Raji (cell line): ENCODE results near the gene DIAPH1.

Source experiments
- POLR2A ChIP-seq: IDR thresholded peaks from 2 replicates; pipeline ENCODE4 v1.6.1; 2011; ENCODE audit warnings: low read depth, low read length, control low read depth; ENCODE audit not compliant: insufficient read depth

DIAPH1 gene

GRCh38 chr5:141633871-141634561 lies 15.2 kb upstream of the DIAPH1 start:
- no peak for TF ChIP-seq POLR2A

- TF ChIP-seq POLR2A, result no peak
Measured at GRCh38 chr5:141632650-141633049, 13.8 kb upstream of the DIAPH1 start.

- TF ChIP-seq POLR2A, result no peak
Measured at GRCh38 chr5:141630570-141631140, 11.9 kb upstream of the DIAPH1 start.

GRCh38 chr5:141628175-141628788 lies 9.5 kb upstream of the DIAPH1 start:
- TF ChIP-seq POLR2A, result no peak

GRCh38 chr5:141623611-141624010 lies 4.8 kb upstream of the DIAPH1 start:
- TF ChIP-seq POLR2A, result no peak

GRCh38 chr5:141623186-141623585 lies 4.4 kb upstream of the DIAPH1 start:
- no peak for TF ChIP-seq POLR2A

- TF ChIP-seq POLR2A, result no peak; the same call in 1 of the 2 replicates
Measured at GRCh38 chr5:141618030-141618803, 583 bp downstream of the DIAPH1 start.

GRCh38 chr5:141617682-141618029 lies 1.1 kb downstream of the DIAPH1 start:
- TF ChIP-seq POLR2A, result no peak

GRCh38 chr5:141617128-141617527 lies 1.7 kb downstream of the DIAPH1 start:
- TF ChIP-seq POLR2A, result no peak

- no peak for TF ChIP-seq POLR2A
Measured at GRCh38 chr5:141615991-141616720, 2.6 kb downstream of the DIAPH1 start.

- TF ChIP-seq POLR2A, result no peak
Measured at GRCh38 chr5:141613344-141613743, 5.5 kb downstream of the DIAPH1 start.

- no peak for TF ChIP-seq POLR2A
Measured at GRCh38 chr5:141611289-141611688, 7.5 kb downstream of the DIAPH1 start.

- no peak for TF ChIP-seq POLR2A
Measured at GRCh38 chr5:141609044-141609443, 9.8 kb downstream of the DIAPH1 start.

GRCh38 chr5:141608557-141608956 lies 10.2 kb downstream of the DIAPH1 start:
- TF ChIP-seq POLR2A, result no peak

- no peak for TF ChIP-seq POLR2A
Measured at GRCh38 chr5:141608046-141608445, 10.8 kb downstream of the DIAPH1 start.
